GM21360 (cell line): ENCODE measurements around the gene SHROOM1.

Source experiments
- ATAC-seq: cut with Tn5 transposase; IDR thresholded peaks from one replicate; pipeline ENCODE4 v1.9.1; 2021; ENCODE audit warnings: mild to moderate bottlenecking, moderate library complexity; ENCODE audit not compliant: unreplicated experiment

Gene SHROOM1

DNA sequence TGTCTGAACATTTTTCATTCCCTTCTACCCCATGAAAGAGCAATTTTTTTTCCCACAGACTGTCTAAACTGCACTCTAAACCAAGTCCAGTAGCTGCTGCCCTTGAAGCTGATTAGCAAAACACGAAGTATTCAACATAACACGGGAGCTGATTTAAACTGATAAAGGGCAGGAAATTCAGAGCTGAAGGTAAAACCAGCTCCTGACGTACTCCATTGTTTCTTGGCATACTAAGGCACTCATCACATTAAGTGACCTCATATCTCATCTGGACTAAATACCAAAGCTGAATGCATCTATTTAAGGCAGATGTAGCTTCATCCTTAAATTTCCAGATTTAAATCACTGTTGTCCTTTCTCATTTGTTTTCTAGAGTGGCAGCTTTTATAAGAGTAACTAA lies 23.9 kb upstream of the SHROOM1 start:
- no peak for ATAC-seq

- no peak for ATAC-seq
These were observed 23.3 kb upstream of the SHROOM1 start for GRCh38 chr5:132853790-132854189.

DNA sequence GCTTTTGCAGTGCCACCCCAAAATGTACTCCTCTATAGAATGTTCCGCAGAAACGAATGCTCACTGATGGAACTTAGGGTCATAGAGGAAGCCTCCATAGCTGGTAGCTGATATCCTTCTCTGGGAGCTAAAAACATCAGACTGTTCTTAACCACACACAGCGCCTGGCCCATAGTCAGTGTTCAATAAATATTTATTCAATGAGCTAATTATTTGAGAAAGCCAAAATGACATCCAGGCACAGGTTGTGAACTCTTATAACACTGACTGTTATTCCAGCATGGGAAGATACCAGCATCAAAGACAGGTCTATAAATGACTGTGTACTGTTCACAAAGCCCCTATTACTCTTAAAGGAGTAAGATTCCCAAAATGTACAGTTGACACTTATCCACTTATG lies 22.9 kb upstream of the SHROOM1 start:
- no peak for ATAC-seq

DNA sequence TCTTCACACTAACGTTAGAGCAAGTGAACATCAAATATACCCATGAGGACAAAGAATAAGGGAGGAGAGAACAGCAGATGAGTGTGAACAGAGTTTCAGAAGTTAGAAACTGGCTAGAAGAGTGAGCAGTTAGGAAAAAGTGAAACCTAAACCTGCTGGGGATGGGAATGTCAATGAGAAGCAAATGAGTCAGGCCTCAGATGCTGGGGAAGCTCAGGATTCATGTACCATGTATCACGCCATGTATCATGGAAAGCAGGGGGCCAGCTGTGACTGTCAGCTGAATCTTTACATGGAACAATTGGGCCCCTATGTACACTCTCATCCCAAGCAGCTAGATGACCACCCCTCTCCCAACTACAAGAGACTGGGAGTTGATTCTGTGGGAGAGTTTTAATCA lies 19.6 kb upstream of the SHROOM1 start:
- no peak for ATAC-seq

GRCh38 chr5:132849347-132849746 lies 18.9 kb upstream of the SHROOM1 start:
- no peak for ATAC-seq

- no peak for ATAC-seq
These were observed 17.8 kb upstream of the SHROOM1 start for GRCh38 chr5:132848270-132848669.

DNA sequence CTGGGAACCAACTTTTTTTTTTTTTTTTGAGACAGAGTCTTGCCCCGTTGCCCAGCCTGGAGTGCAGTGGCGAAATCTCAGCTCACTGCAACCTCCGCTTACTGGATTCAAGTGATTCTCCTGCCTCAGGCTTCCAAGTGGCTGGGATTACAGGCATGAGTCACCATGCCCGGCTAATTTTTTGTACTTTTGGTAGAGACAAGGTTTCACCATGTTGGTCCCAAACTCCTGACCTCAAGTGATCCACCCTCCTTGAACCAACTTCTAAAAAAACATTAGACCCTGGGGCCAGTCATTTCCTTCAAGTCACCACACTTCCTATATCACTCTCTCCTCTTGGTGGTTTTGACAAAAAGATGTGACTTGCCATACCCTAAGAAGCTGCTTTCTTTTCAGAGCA lies 10.9 kb upstream of the SHROOM1 start:
- no peak for ATAC-seq

- no peak for ATAC-seq
These were observed 10.4 kb upstream of the SHROOM1 start for GRCh38 chr5:132840896-132841295.

DNA sequence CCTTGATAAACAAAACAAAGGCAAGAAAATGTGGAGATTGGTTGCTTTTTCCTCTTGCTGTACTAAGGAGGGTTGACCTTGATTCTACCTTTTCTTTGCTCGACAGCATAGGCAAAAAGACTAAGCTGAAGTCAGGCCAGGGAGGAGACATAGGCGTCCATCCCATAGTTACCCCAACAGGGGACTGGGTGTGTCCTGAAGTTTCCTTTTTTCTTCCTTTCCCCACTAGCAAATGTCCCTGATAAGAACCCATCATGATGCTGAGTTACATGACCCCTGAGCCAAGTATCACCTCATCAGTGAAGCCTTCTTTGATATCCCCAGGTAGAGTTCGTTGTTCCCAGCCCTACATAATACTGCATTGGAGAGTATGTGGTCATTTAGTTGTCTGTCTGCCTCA lies 9.9 kb upstream of the SHROOM1 start:
- no peak for ATAC-seq

- no peak for ATAC-seq
These were observed 9.2 kb upstream of the SHROOM1 start for GRCh38 chr5:132839426-132840301.

DNA sequence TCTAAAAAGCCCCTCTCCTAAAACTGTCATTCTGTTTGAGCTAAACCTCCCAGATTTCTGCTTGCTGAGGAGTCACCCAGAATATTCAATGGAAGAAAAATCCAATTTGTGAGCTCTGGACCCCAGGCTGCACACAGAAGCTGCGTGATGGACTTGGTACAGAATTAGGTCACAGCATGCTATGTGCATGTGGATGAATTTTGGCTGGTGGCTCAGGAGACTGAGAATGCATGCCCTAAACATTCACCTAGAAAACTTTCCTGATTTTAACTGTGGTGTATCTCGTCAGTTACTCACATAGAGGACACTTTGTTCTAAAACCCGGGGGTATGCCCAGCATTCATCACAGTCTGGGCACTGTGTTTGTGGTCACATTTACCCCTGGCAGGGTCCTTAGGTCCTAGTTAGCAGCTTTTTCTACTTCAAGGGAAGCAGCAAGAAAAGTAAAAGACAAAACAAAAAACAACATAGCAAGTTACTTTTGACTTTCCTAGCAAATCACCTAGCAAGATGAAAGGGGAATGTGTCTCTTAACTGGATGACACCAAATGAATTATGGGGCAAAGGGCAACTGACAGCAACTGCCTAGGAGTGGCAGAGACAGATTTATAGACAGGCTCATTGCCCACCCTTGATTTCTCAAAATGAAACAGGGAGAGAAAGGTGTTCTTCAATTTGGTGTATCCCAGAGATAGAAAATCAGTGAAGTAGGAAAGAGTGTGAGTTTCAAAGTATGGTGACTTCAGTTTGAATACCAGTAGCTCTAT lies 8.3 kb upstream of the SHROOM1 start:
- no peak for ATAC-seq

DNA sequence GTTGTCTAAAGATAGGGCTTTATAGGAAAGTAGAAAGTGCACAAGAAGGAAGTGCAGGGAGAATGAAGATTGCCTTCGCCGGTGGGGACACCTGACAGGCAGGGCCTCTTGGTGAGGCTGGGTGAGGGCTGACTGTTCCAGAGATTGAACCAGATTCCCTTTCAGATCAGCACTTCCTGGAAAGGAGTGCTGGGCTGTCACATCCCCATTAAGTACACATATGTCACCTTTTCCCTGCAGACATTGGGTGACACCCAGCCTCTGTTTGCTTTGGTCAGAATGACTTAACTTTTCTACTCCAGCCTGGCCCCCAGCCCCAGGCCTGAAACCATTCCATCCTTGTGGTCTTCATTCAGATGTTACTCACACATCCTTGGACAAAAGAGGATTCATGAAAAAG lies 7.4 kb upstream of the SHROOM1 start:
- ATAC-seq, result no peak

GRCh38 chr5:132836852-132837251 lies 6.4 kb upstream of the SHROOM1 start:
- ATAC-seq, result no peak

GRCh38 chr5:132834057-132834456 lies 3.6 kb upstream of the SHROOM1 start:
- no peak for ATAC-seq

GRCh38 chr5:132832612-132833011 lies 2.2 kb upstream of the SHROOM1 start:
- ATAC-seq, result no peak

DNA sequence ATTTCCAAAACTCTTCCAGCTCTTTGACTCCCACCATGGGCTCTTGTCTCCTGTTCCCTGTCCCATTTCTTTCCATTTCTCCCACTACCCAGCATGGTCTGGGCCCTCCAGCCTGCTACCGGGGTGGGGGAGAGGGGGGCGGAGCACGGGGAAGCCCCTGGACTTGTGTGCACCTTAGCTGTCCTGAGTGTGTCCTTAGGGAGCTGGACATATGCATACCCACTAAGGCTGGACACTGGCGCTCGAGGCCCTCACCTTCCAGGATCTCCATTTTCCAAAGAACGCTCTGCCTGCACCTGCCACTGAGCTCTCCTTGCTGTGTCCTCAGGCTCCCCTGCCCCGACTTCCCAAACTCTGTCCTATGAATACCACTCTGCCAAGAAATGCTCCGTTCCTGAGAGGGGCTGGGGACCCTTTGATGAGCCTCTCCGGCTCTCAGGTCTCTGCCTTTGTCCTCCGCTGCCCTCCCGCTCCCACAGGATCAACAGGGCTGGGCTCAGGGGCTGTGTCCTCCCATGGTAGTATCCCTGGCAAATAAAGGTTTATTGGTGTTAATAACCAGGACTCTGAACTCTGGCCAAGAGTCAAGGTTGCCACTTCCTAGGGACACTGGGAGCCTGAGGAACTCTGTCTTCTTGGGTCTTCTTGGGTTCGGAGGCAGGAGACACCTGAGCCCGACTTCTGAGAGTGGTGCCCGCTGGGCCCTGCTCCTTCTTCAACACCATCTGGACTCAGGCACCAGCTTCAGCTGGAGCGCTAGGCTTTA lies 831 bp upstream of the SHROOM1 start:
- ATAC-seq, result no peak

GRCh38 chr5:132829742-132830435 lies 558 bp downstream of the SHROOM1 start:
- ATAC-seq, result peak; percentile 71

DNA sequence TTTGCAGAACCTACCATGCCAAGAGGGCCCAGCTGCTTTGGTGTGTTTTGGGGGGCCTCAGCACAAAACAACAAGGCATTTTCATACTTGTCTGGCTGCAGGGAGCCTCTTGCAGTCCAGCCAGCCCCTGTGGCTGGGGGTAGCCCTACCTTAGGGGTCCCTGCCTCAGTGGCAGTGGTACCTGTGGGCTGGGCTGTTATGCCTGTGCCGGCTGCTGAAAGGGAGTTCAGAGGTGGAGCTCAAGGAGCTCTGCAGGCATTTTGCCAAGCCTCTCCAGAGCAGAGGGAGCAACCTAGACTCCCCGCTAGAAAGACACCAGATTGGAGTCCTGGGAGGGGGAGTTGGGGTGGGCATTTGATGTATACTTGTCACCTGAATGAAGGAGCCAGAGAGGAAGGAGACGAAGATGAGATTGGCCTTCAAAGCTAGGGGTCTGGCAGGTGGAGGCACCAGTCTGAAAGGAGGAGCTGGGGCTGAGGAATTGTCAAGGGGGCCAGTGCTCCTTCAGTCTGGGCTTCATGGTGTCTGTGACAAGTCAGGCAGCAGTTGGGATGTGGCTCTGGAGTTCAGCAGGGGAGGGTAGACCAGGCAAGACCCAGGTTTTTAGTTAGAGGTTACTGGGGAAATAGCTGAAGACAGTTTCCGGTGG lies 1.5 kb downstream of the SHROOM1 start:
- no peak for ATAC-seq

DNA sequence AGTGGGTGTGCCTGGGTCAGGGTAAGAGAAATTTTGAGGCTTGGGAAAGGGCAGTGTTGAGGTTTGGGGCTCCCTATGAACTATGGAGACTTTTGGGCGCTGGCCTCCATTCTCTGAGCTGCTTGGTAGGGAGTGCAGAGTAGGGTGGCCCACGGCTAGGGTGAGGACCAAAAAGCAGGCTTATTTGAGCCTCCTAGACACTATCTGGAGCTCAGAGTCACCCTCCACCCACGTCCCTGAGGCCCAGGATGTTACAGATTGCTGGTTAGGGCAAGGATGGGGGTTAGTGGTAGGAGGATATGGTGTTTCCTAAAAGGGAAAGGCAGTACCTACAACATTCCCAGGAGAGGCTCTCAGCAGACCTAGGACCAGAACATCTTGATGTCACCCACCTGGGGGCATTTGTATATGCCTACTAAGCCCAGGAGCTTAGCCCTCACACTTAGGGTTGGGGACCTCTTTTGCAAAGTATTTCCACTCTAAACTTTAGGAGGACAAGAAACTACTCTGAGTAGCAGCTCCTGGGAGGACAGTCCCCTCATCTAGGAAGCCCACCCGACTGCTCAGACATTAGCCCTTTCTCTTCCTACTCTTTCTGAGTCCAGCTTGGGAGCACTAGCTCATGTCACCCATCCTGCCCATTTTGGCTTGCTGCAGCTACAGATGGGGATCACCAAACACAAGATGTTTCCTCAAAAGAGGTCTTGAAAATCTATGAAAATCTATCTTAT lies 2.3 kb downstream of the SHROOM1 start:
- no peak for ATAC-seq
